H1 (cell line): ENCODE results near the gene NKX2-1. TPM values are rescaled to one million over a fixed set of nuclear protein-coding genes. Genes with fewer than 3 reads are reported as not detected.
A peak's percentile ranks its signal among the peaks of the same experiment; 100 is the strongest.

ENCODE experiments used
- CTCF ChIA-PET: fragments of 300-600 bp; sonication (Branson Sonifier 250); formaldehyde crosslinking; loops from one replicate; lab custom pipeline; 2021; ENCODE audit not compliant: partially characterized antibody; lab: Charles Lee
- POLR2A ChIA-PET: fragments of 300-600 bp; sonication (Branson Sonifier 250); formaldehyde crosslinking; loops from one replicate; lab custom pipeline; 2021; ENCODE audit warnings: inconsistent platforms; ENCODE audit not compliant: partially characterized antibody; lab: Charles Lee
- DNase-seq, 2 experiments: peaks; one replicate each; pipeline versions ENCODE4 v3.0.0 to v3.0.0-alpha.2; 2010 to 2022; ENCODE audit warnings: low spot score in 2 of 2, low read depth in 1 of 2, mixed read lengths in 1 of 2
- FAIRE-seq: peaks from 2 replicates; lab custom pipeline; 2011; peaks lifted over from hg19 to GRCh38; lab: Jason Lieb, UNC
- H2AFZ ChIP-seq: 2 replicates; pipeline ENCODE4 v1.8.1; 2012; ENCODE audit warnings: low read length, inconsistent platforms
- H2AK5ac ChIP-seq: 2 replicates; pipeline ENCODE4 v1.6.1; 2013; ENCODE audit warnings: low read depth, low read length
- H2BK120ac ChIP-seq: replicated peaks from 2 replicates; pipeline ENCODE3; 2013; ENCODE audit warnings: low read depth, low read length, inconsistent platforms
- H2BK12ac ChIP-seq: 2 replicates; pipeline ENCODE4 v1.6.1; 2013; ENCODE audit warnings: low read depth, low read length
- H2BK15ac ChIP-seq: 2 replicates; pipeline ENCODE4 v1.6.1; 2013; ENCODE audit warnings: low read length
- H2BK20ac ChIP-seq: 2 replicates; pipeline ENCODE4 v1.6.1; 2013; ENCODE audit warnings: low read length
- H2BK5ac ChIP-seq: 2 replicates; pipeline ENCODE4 v1.6.1; 2013; ENCODE audit warnings: low read depth, low read length
- H3K14ac ChIP-seq: 2 replicates; pipeline ENCODE4 v1.6.1; 2013; ENCODE audit warnings: inconsistent platforms; ENCODE audit not compliant: insufficient read length
- H3K18ac ChIP-seq: 2 replicates; pipeline ENCODE4 v1.6.1; 2013; ENCODE audit warnings: low read length; ENCODE audit errors: extremely low read depth
- H3K23ac ChIP-seq: 2 replicates; pipeline ENCODE4 v1.6.1; 2013; ENCODE audit warnings: inconsistent platforms; ENCODE audit not compliant: insufficient read length
- H3K23me2 ChIP-seq: 2 replicates; pipeline ENCODE4 v1.6.1; 2013; ENCODE audit warnings: low read depth, low read length
- H3K27ac ChIP-seq: 2 replicates; pipeline ENCODE4 v1.6.1; 2011; ENCODE audit warnings: low read depth, low read length, inconsistent platforms
- H3K27me3 ChIP-seq, 4 experiments: replicated peaks in 1 of 4; 1 replicate in 1 of 4; 2 replicates in 3 of 4; pipeline versions ENCODE4 v1.6.1 to v1.8.1; 2011 to 2013; ENCODE audit warnings: low read length in 3 of 4, mild to moderate bottlenecking in 3 of 4, inconsistent platforms in 2 of 4, mixed read lengths in 2 of 4, moderate library complexity in 1 of 4; ENCODE audit not compliant: control insufficient read depth in 3 of 4, insufficient read depth in 3 of 4; ENCODE audit errors: extremely low read depth in 1 of 4
- H3K36me3 ChIP-seq, 4 experiments: 2 replicates each; pipeline versions ENCODE4 v1.6.1 to v1.8.1; 2011 to 2013; ENCODE audit warnings: mild to moderate bottlenecking in 4 of 4, low read length in 3 of 4, moderate library complexity in 2 of 4, control low read depth in 1 of 4, inconsistent platforms in 1 of 4; ENCODE audit not compliant: insufficient read depth in 4 of 4, control insufficient read depth in 2 of 4
- H3K4ac ChIP-seq: replicated peaks from 2 replicates; pipeline ENCODE3; 2013; ENCODE audit warnings: low read length, low read depth, mixed read lengths, inconsistent platforms; ENCODE audit not compliant: insufficient read length
- H3K4me1 ChIP-seq, 4 experiments: replicated peaks in 1 of 4; 1 replicate in 1 of 4; 2 replicates in 3 of 4; pipeline versions ENCODE4 v1.6.1 to v1.8.1; 2011 to 2013; ENCODE audit warnings: low read length in 3 of 4, inconsistent platforms in 2 of 4, mixed read lengths in 1 of 4; ENCODE audit not compliant: insufficient read depth in 4 of 4, control insufficient read depth in 3 of 4
- H3K4me2 ChIP-seq, 2 experiments: 2 replicates each; pipeline versions ENCODE4 v1.6.1 to v1.8.1; 2011 to 2013; ENCODE audit warnings: low read depth in 2 of 2, low read length in 2 of 2, control low read depth in 1 of 2, inconsistent platforms in 1 of 2, mild to moderate bottlenecking in 1 of 2; ENCODE audit not compliant: insufficient read depth in 1 of 2
- H3K4me3 ChIP-seq, 4 experiments: fragments of 200-600, 300-600 bp in 1 of 4; sonication (generic), shearing (Covaris generic), sonication (Bioruptor Twin) in 1 of 4; 2 replicates each; pipeline versions ENCODE4 v1.5.1 to v1.8.1; 2011 to 2016; ENCODE audit warnings: low read length in 4 of 4, low read depth in 3 of 4, control low read depth in 2 of 4, inconsistent platforms in 2 of 4, mild to moderate bottlenecking in 2 of 4, mixed read lengths in 1 of 4, moderate library complexity in 1 of 4; ENCODE audit not compliant: insufficient read depth in 2 of 4; ENCODE audit errors: extremely low read depth in 1 of 4
- H3K56ac ChIP-seq: replicated peaks from 2 replicates; pipeline ENCODE3; 2013; ENCODE audit warnings: low read depth, mild to moderate bottlenecking, mixed read lengths, low read length, inconsistent platforms; ENCODE audit not compliant: insufficient read length
- H3K79me1 ChIP-seq: 2 replicates; pipeline ENCODE4 v1.6.1; 2013; ENCODE audit warnings: low read depth, low read length, control low read depth
- H3K79me2 ChIP-seq, 2 experiments: 2 replicates each; pipeline versions ENCODE4 v1.6.1 to v1.8.1; 2012 to 2013; ENCODE audit warnings: low read length in 2 of 2, mild to moderate bottlenecking in 2 of 2, inconsistent platforms in 1 of 2; ENCODE audit not compliant: insufficient read depth in 2 of 2, control insufficient read depth in 1 of 2
- H3K9ac ChIP-seq, 4 experiments: replicated peaks in 1 of 4; 1 replicate in 1 of 4; 2 replicates in 3 of 4; pipeline versions ENCODE4 v1.6.1 to v1.8.1; 2011 to 2013; ENCODE audit warnings: low read depth in 3 of 4, low read length in 3 of 4, control low read depth in 2 of 4, mild to moderate bottlenecking in 2 of 4, moderate library complexity in 2 of 4, inconsistent platforms in 1 of 4; ENCODE audit errors: extremely low read depth in 1 of 4
- H3K9me3 ChIP-seq, 2 experiments: 2 replicates each; pipeline versions ENCODE4 v1.6.1 to v1.8.1; 2012 to 2013; ENCODE audit warnings: mild to moderate bottlenecking in 2 of 2, moderate library complexity in 2 of 2, control low read depth in 1 of 2, inconsistent platforms in 1 of 2, low read depth in 1 of 2, low read length in 1 of 2, mixed read lengths in 1 of 2; ENCODE audit not compliant: insufficient read depth in 2 of 2
- H4K20me1 ChIP-seq, 2 experiments: replicated peaks in 1 of 2; 2 replicates each; pipeline versions ENCODE3 to v1.8.1; 2011 to 2013; ENCODE audit warnings: inconsistent platforms in 2 of 2, low read length in 2 of 2, mild to moderate bottlenecking in 1 of 2; ENCODE audit not compliant: insufficient read depth in 2 of 2, control insufficient read depth in 1 of 2
- H4K5ac ChIP-seq: 2 replicates; pipeline ENCODE4 v1.6.1; 2013; ENCODE audit warnings: low read length, low read depth, mixed read lengths, inconsistent platforms; ENCODE audit not compliant: insufficient read length
- H4K8ac ChIP-seq: 2 replicates; pipeline ENCODE4 v1.8.0; 2013; ENCODE audit warnings: mild to moderate bottlenecking, moderate library complexity, low read length, inconsistent platforms; ENCODE audit not compliant: insufficient read depth; ENCODE audit errors: extremely low read depth
- H4K91ac ChIP-seq: replicated peaks from 2 replicates; pipeline ENCODE3; 2013; ENCODE audit warnings: low read length, mixed read lengths, inconsistent platforms; ENCODE audit not compliant: insufficient read length
- BRCA1 ChIP-seq: IDR thresholded peaks from 2 replicates; pipeline ENCODE4 v1.6.1; 2012; ENCODE audit warnings: low read depth, low read length, improper control_type of control experiment
- CBX8 ChIP-seq: fragments of 300-800, 300-1000 bp; sonication (generic); IDR thresholded peaks from 2 replicates; pipeline ENCODE4 v1.7.1; 2016; ENCODE audit warnings: low read depth, low read length, borderline replicate concordance
- EZH2 ChIP-seq: fragments of 200-600 bp; sonication (generic); IDR thresholded peaks from 2 replicates; pipeline ENCODE4 v1.7.1; 2012; ENCODE audit warnings: low read depth, mild to moderate bottlenecking, moderate library complexity, low read length, inconsistent platforms; ENCODE audit not compliant: severe bottlenecking
- RNF2 ChIP-seq: fragments of 200-900, 300-1000 bp; sonication (generic); IDR thresholded peaks from 2 replicates; pipeline ENCODE4 v1.7.1; 2016; ENCODE audit warnings: borderline replicate concordance, low read depth, mild to moderate bottlenecking, antibody characterized with exemption, low read length; ENCODE audit not compliant: poor library complexity, severe bottlenecking; ENCODE audit errors: missing control alignments
- SUZ12 ChIP-seq: fragments of 200-600 bp; sonication (generic); IDR thresholded peaks from 2 replicates; pipeline ENCODE4 v1.6.1; 2012; ENCODE audit warnings: mild to moderate bottlenecking, inconsistent platforms, low read length, moderate library complexity, mixed read lengths
- TAF7 ChIP-seq: optimal IDR thresholded peaks from 2 replicates; pipeline ENCODE3; 2011; ENCODE audit warnings: low read depth, mild to moderate bottlenecking, inconsistent platforms, low read length, moderate library complexity, borderline replicate concordance
- USF2 ChIP-seq: IDR thresholded peaks from 2 replicates; pipeline ENCODE4 v1.6.1; 2011; ENCODE audit warnings: low read length, improper control_type of control experiment
- WGBS, 2 experiments: shearing (Covaris generic) in 1 of 2; methylation state at CpG; one replicate each; pipeline versions ENCODE4 v1.1.6 to v1.1.7; 2013 to 2015; ENCODE audit warnings: low lambda C conversion rate in 2 of 2, mixed read lengths in 2 of 2, inconsistent platforms in 1 of 2, low coverage in 1 of 2, missing lambda C conversion rate in 1 of 2; ENCODE audit not compliant: insufficient replicate concordance in 2 of 2, insufficient coverage in 1 of 2, insufficient read length in 1 of 2; ENCODE audit errors: extremely low coverage in 1 of 2, missing lambda C conversion rate in 1 of 2; 5-methylcytosine and 5-hydroxymethylcytosine counted together
- polyA plus RNA-seq, 7 experiments: library from polyadenylated mRNA; depleted of rRNA in 3 of 7; stranded (reverse) in 5 of 7; unstranded in 2 of 7; fragments of >200 nt in 5 of 7; fragments of 200-250 nt in 2 of 7; gene quantifications; 1 replicate in 5 of 7; 2 replicates in 1 of 7; 4 replicates in 1 of 7; pipeline versions ENCODE4 v1.2.1 to v1.2.3, GENCODE V29; 2011 to 2013; ENCODE audit warnings: missing spikeins in 2 of 7, mixed read lengths in 2 of 7
- total RNA-seq: library from RNA; stranded (reverse); fragmentation: NEBNext Ultra II Directional; extraction: Animal tissue kit (Norgen Biotek cat#: 25700); gene quantifications from 2 replicates; pipeline ENCODE4 v1.2.1, GENCODE V29; 2021

The NKX2-1 gene
- total and polyA plus RNA-seq, 2 of the 8 experiments (the other 6 are each of a cell fraction or from before 2014, with no cell fraction given), result not detected

DNA sequence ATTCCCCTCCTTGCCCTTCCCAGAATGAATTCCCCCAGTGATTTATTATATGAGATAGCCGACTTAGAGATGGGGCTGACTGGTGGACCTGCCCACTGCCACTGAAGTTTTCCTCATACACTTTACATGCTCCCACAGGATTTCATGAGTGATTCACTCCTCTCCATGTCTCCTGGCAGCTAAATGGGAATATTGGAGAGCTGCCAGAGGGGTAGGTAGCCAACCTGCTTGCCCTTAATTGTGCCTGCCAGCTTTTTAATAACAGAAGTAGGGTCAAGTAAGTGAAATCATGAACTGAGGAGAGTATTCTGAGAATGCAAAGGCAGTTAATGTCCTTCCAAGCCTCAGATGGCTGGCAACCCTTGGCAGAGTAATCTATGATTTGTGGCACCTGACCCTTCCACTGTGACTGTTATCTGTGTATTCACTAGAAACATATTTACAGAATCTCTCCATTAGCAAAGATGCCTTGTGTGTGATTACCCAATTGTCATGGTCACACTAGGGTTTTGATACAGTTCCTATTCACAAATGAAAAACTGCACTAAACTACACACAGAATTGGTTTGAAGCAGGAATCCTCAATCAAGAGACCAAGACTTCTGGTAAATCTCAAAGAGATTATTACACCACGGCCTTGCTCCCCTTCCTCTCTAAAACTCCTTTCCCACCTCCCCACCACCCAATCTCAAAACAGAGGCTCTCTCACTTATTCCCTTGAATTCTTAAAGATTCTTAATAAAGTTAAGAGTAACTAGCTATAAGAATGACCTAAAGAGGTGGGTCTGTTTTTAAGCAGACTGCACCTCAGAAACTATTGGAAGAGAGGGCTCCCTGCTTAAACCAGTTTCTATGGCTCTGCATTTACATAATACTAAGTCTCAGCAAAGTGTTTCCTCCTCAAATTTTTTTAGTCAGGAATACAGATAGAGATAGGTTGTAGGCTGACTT is 17.2 kb downstream of the NKX2-1 start:
- Histone ChIP-seq H3K23me2 (no peaks in the 10 kb centered on the region; the same call in 1 of the 2 replicates), H3K79me1 (no peaks in the 10 kb centered on the region), H3K14ac (no peak overlapping the region), H3K4me1 (peaks cover 7 to 18% (median 13%) of the 10 kb centered on the region in 4 experiments), H3K4ac (no peak overlapping the region), H2BK12ac (no peak overlapping the region), H3K9me3 (no peaks in the 10 kb centered on the region), H3K23ac (no peak overlapping the region), H3K79me2 (no peaks in the 10 kb centered on the region), H2BK20ac (no peak overlapping the region), H3K27me3 (peaks cover 62 to 91% (median 77%) of the 10 kb centered on the region in 4 experiments), H3K56ac (no peak overlapping the region), H4K20me1 (peaks cover 17 to 21% of the 10 kb centered on the region in 2 experiments), H2BK120ac (no peak overlapping the region), H4K8ac (no peak overlapping the region), H3K4me3 (0 out of 8 replicates have a peak overlapping the region, but pooled peaks of 1 of the 4 experiments have one; percentile 50), H3K9ac (no peak overlapping the region), H2AFZ (no peak overlapping the region), H2AK5ac (no peak overlapping the region), H2BK15ac (no peak overlapping the region), H2BK5ac (no peak overlapping the region), H4K5ac (no peak overlapping the region), H3K27ac (no peak overlapping the region), H3K36me3 (peaks cover 0 to 7% (median 0%) of the 10 kb centered on the region in 4 experiments; a peak in 1 of 8 replicates), H3K18ac (no peak overlapping the region), H4K91ac (no peak overlapping the region), H3K4me2 (no peak overlapping the region; a peak in 1 of 4 replicates)
- no peak for DNase-seq
- ChIA-PET CTCF (interaction anchor here (0.7 to 5.2 kb wide), 3 partner anchors 12 to 440 kb away, joined by 3 to 98 read pairs (median 3); partner anchors contain the start of gene NKX2-1), POLR2A (no interaction called here)
- FAIRE-seq, result no peak
- WGBS, 2 experiments, result 53% methylated on average over 2 of the region's 2 CpGs; no CpG with 5 or more reads in 1 of the 2 experiments
- TF ChIP-seq TAF7 (no peak), RNF2 (peak; percentile 76), EZH2 (peak; percentile 59), SUZ12 (peak; percentile 66; the same call in 1 of the 2 replicates), CBX8 (peak; percentile 80), BRCA1 (no peak), USF2 (no peak)
